22Rv1 (cell line): ENCODE results near the gene KIAA0513.

ENCODE experiments used
- ZFX ChIP-seq: fragments of 450-650 bp; IDR thresholded peaks from 2 replicates; pipeline ENCODE4 v1.6.1; 2017; ENCODE audit warnings: antibody characterized with exemption, borderline replicate concordance
- TF ChIP-seq, protein P1 (sequence below): fragments of 450-650 bp; IDR thresholded peaks from 2 replicates; pipeline ENCODE4 v1.5.1; 2017; ENCODE audit warnings: mild to moderate bottlenecking

GRCh38 chr16:85010931-85011845, 16.4 kb upstream of the KIAA0513 start, which contains the start of gene ZDHHC7:
- TF ChIP-seq, protein P1, sequence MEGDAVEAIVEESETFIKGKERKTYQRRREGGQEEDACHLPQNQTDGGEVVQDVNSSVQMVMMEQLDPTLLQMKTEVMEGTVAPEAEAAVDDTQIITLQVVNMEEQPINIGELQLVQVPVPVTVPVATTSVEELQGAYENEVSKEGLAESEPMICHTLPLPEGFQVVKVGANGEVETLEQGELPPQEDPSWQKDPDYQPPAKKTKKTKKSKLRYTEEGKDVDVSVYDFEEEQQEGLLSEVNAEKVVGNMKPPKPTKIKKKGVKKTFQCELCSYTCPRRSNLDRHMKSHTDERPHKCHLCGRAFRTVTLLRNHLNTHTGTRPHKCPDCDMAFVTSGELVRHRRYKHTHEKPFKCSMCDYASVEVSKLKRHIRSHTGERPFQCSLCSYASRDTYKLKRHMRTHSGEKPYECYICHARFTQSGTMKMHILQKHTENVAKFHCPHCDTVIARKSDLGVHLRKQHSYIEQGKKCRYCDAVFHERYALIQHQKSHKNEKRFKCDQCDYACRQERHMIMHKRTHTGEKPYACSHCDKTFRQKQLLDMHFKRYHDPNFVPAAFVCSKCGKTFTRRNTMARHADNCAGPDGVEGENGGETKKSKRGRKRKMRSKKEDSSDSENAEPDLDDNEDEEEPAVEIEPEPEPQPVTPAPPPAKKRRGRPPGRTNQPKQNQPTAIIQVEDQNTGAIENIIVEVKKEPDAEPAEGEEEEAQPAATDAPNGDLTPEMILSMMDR, result no peak
- TF ChIP-seq ZFX, result no peak
